ENCODE data around the gene ABCE1.

The ABCE1 gene

DNA sequence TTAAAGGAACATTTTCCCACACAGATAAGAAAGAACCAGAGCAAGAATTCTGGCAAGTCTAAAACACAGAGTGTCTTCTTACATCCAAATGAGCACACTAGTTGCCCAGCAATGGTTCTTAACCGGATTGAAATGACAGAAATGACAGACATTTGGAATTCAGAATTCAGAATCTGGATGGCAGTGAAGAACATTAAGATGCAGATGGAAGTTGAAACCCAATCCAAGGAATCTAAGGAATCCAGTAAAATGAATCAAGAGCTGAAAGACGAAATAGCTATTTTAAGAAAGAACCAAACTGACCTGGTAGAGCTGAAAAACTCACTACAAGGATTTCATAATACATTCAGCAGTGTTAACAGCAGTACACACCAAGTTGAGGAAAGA is 21.6 kb upstream of the ABCE1 start:
- WGBS (ENCODE audit: extremely low coverage, insufficient coverage, low lambda C conversion rate) = no CpG with 5 or more reads among the region's 2 CpGs
- no peak overlapping the region for H3K4ac ChIP-seq (ENCODE audit: low read depth, low read length)
- H4K5ac ChIP-seq (ENCODE audit: low read length) = no peak overlapping the region
- H3K4me3 ChIP-seq (ENCODE audit: low read length) = no peak overlapping the region
- no peak overlapping the region for H3K18ac ChIP-seq (ENCODE audit: low read length)
- H2BK5ac ChIP-seq (ENCODE audit: low read length) = no peak overlapping the region
- no peak overlapping the region for H3K56ac ChIP-seq (ENCODE audit: low read length)
- H3K4me2 ChIP-seq (ENCODE audit: low read length) = no peak overlapping the region
- H2BK15ac ChIP-seq (replicated peaks; ENCODE audit: low read depth) = no peak overlapping the region
- H3K79me1 ChIP-seq (ENCODE audit: low read length) = peaks cover 4% of the 10 kb centered on the region
- no peaks in the 10 kb centered on the region for H3K4me1 ChIP-seq (ENCODE audit: control insufficient read depth, low read depth, low read length)
- DNase-seq = no peak
- no peak overlapping the region for H2BK120ac ChIP-seq (ENCODE audit: low read depth, low read length)
- H3K79me2 ChIP-seq (ENCODE audit: control insufficient read depth, insufficient read depth, low read length) = no peaks in the 10 kb centered on the region
- H3K23ac ChIP-seq (ENCODE audit: low read length) = no peak overlapping the region
- no peak overlapping the region for H3K27ac ChIP-seq (ENCODE audit: low read depth, low read length)
- H2AK5ac ChIP-seq (ENCODE audit: low read length) = no peak overlapping the region
- H3K9ac ChIP-seq (ENCODE audit: low read length) = no peak overlapping the region
- no peaks in the 10 kb centered on the region for H3K36me3 ChIP-seq (ENCODE audit: control insufficient read depth, insufficient read depth, low read length)
- no peaks in the 10 kb centered on the region for H3K27me3 ChIP-seq (ENCODE audit: insufficient read depth, low read length, poor library complexity)
- H4K8ac ChIP-seq (ENCODE audit: low read depth, low read length) = no peak overlapping the region

DNA sequence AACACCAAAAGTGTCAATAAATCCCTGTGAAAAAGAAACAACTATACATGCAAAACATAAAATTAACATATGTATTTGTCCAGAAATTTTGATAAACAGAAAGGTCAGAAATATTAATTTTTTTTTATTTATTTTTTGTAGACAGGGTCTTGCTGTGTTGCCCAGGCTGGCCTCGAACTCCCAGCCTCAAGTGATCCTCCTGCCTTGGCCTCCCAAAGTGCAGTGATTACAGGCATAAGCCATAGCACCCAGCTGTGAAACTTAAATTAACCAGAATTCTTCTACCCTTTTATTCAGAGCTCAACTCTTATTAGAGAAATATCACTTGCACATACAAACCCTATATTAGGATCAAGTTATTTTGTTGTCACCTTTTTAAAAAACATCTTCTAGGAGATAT is 16.4 kb upstream of the ABCE1 start:
- WGBS (ENCODE audit: extremely low coverage, insufficient coverage, low lambda C conversion rate) = no CpG with 5 or more reads among the region's 1 CpG
- H3K79me1 ChIP-seq (ENCODE audit: low read length) = peaks cover under 1% of the 10 kb centered on the region

DNA sequence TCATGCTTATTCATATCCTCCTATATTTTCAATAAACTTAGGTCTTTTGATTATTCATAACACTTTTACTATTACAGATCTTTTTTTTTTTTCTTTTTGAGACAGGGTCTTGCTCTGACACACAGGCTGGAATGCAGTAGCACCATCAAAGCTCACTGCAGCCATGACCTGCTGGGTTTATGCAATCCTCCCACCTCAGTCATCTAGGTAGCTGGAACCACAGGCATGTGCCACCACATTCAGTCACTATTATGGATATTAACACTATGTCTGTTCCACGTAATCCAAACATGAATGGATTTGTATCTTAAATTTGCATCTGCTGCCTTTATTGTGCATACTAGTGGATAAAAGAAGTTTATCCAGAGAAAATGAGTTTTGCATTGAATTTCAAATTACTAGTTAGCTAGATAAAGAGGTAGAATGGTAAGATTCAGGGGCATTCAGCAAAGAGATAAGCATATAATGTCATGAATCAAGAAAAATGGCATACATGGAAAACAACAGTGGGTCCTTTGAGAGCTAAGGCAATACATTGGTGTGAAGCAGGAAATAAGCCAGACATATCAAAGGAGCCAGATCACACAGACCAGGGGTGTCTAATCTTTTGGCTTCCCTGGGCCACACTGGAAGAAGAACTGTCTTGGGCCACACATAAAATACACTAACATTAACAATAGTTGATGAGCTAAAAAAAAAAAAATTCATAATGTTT is 14.1 kb upstream of the ABCE1 start:
- no peak overlapping the region for H3K27ac ChIP-seq (ENCODE audit: low read depth, low read length)
- peaks cover 3% of the 10 kb centered on the region for H3K79me2 ChIP-seq (ENCODE audit: control insufficient read depth, insufficient read depth, low read length)

More for the DNA sequence above, 16.4 kb upstream of the ABCE1 start:
- H4K8ac ChIP-seq (ENCODE audit: low read depth, low read length) = no peak overlapping the region
- H3K27ac ChIP-seq (ENCODE audit: low read depth, low read length) = no peak overlapping the region
- H3K56ac ChIP-seq (ENCODE audit: low read length) = no peak overlapping the region
- no peak overlapping the region for H3K4me2 ChIP-seq (ENCODE audit: low read length)
- no peak overlapping the region for H3K23ac ChIP-seq (ENCODE audit: low read length)
- H4K5ac ChIP-seq (ENCODE audit: low read length) = no peak overlapping the region
- no peak overlapping the region for H3K9ac ChIP-seq (ENCODE audit: low read length)
- peaks cover under 1% of the 10 kb centered on the region for H3K79me2 ChIP-seq (ENCODE audit: control insufficient read depth, insufficient read depth, low read length)
- no peaks in the 10 kb centered on the region for H3K36me3 ChIP-seq (ENCODE audit: control insufficient read depth, insufficient read depth, low read length)
- H2BK5ac ChIP-seq (ENCODE audit: low read length) = no peak overlapping the region
- H2BK15ac ChIP-seq (replicated peaks; ENCODE audit: low read depth) = no peak overlapping the region
- H3K4me3 ChIP-seq (ENCODE audit: low read length) = no peak overlapping the region
- H2AK5ac ChIP-seq (ENCODE audit: low read length) = no peak overlapping the region
- no peak for DNase-seq
- H3K4me1 ChIP-seq (ENCODE audit: control insufficient read depth, low read depth, low read length) = no peaks in the 10 kb centered on the region
- no peaks in the 10 kb centered on the region for H3K27me3 ChIP-seq (ENCODE audit: insufficient read depth, low read length, poor library complexity)
- no peak overlapping the region for H3K4ac ChIP-seq (ENCODE audit: low read depth, low read length)
- H3K18ac ChIP-seq (ENCODE audit: low read length) = no peak overlapping the region
- H2BK120ac ChIP-seq (ENCODE audit: low read depth, low read length) = no peak overlapping the region

DNA sequence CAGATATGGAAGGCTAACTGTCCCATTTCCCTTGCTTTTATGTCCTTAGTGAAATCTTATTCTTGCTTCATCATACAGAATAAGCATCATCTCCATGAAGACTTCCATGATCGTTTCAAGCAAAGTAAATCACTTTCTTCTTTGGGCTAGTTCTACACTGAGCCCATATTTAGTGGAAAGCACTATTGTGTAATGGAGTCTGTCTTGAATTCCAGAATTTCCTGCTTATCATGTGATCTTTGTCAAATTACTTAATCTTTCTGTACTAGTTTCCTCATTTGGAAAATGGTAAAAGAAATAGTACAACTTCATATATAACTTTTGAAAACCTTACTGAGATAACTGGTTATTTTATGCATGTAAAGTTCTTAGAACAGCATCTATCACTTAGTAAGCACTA is 7.7 kb upstream of the ABCE1 start:
- Histone ChIP-seq H3K79me2 (ENCODE audit: control insufficient read depth, insufficient read depth, low read length) (peaks cover 18% of the 10 kb centered on the region), H3K27ac (ENCODE audit: low read depth, low read length) (no peak overlapping the region), H3K36me3 (ENCODE audit: control insufficient read depth, insufficient read depth, low read length) (no peaks in the 10 kb centered on the region), H2BK120ac (ENCODE audit: low read depth, low read length) (no peak overlapping the region), H3K79me1 (ENCODE audit: low read length) (peaks cover 16% of the 10 kb centered on the region), H3K56ac (ENCODE audit: low read length) (no peak overlapping the region), H4K8ac (ENCODE audit: low read depth, low read length) (no peak overlapping the region), H3K4me2 (ENCODE audit: low read length) (no peak overlapping the region), H3K4ac (ENCODE audit: low read depth, low read length) (no peak overlapping the region), H3K27me3 (ENCODE audit: insufficient read depth, low read length, poor library complexity) (no peaks in the 10 kb centered on the region), H3K23ac (ENCODE audit: low read length) (no peak overlapping the region), H4K5ac (ENCODE audit: low read length) (no peak overlapping the region), H2BK5ac (ENCODE audit: low read length) (no peak overlapping the region), H3K4me3 (ENCODE audit: low read length) (no peak overlapping the region), H2AK5ac (ENCODE audit: low read length) (no peak overlapping the region), H2BK15ac (replicated peaks; ENCODE audit: low read depth) (no peak overlapping the region), H3K18ac (ENCODE audit: low read length) (no peak overlapping the region), H3K9ac (ENCODE audit: low read length) (no peak overlapping the region), H3K4me1 (ENCODE audit: control insufficient read depth, low read depth, low read length) (no peaks in the 10 kb centered on the region)
- no CpG with 5 or more reads among the region's 1 CpG for WGBS (ENCODE audit: extremely low coverage, insufficient coverage, low lambda C conversion rate)
- DNase-seq = no peak

More for the DNA sequence above, 14.1 kb upstream of the ABCE1 start:
- Histone ChIP-seq H3K27me3 (ENCODE audit: insufficient read depth, low read length, poor library complexity) (no peaks in the 10 kb centered on the region), H2AK5ac (ENCODE audit: low read length) (no peak overlapping the region), H4K5ac (ENCODE audit: low read length) (no peak overlapping the region), H2BK120ac (ENCODE audit: low read depth, low read length) (no peak overlapping the region), H2BK15ac (replicated peaks; ENCODE audit: low read depth) (no peak overlapping the region), H3K4me2 (ENCODE audit: low read length) (no peak overlapping the region), H3K4me3 (ENCODE audit: low read length) (no peak overlapping the region), H3K79me1 (ENCODE audit: low read length) (peaks cover 3% of the 10 kb centered on the region), H3K9ac (ENCODE audit: low read length) (no peak overlapping the region), H3K23ac (ENCODE audit: low read length) (no peak overlapping the region), H3K56ac (ENCODE audit: low read length) (no peak overlapping the region), H3K18ac (ENCODE audit: low read length) (no peak overlapping the region), H3K4ac (ENCODE audit: low read depth, low read length) (no peak overlapping the region), H2BK5ac (ENCODE audit: low read length) (no peak overlapping the region), H3K36me3 (ENCODE audit: control insufficient read depth, insufficient read depth, low read length) (no peaks in the 10 kb centered on the region), H4K8ac (ENCODE audit: low read depth, low read length) (no peak overlapping the region), H3K4me1 (ENCODE audit: control insufficient read depth, low read depth, low read length) (no peaks in the 10 kb centered on the region)
- DNase-seq = peak; percentile 83
- no CpG with 5 or more reads among the region's 1 CpG for WGBS (ENCODE audit: extremely low coverage, insufficient coverage, low lambda C conversion rate)

DNA sequence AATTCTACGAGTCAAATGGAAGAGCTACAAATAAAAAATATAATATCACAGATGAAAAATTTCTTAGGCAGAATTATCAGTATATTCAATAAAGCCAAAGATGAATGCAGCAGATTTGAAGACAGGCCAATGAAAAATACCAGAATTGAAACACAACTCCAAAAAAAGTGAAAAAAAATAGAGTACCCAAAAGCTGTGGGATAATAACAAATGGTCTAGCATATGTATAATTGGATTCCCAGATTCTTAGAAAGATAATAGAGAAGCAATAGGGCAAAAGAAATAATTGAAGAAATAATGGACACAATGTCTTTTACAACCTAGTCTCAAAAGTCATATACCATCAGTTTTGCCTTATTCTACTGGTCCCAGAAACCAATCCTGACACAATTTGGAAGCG is 4.5 kb upstream of the ABCE1 start:
- Histone ChIP-seq H3K4ac (ENCODE audit: low read depth, low read length) (no peak overlapping the region), H3K27ac (ENCODE audit: low read depth, low read length) (no peak overlapping the region), H2BK5ac (ENCODE audit: low read length) (no peak overlapping the region)

DNA sequence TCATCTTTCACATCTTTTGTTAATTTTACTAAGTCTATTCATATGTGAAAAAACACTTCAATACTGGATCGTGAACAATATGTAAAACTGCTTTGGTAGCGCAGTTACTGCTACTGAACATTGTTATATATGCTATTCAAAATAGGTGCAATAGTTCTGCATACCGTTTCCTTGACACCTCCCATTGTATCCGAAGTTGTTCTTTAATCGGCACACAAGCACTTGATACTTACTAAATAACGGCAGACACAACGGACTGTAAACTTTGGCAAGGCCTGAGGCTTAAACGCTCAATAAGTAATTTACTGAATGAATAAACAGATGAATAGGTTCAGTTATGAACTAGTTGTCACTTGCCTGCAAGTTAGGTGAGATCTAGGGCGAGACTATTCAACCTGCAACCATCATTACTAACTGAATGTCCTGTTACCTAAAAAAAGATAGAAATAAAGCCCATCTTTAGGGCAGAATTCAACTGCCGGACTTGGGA is 735 bp upstream of the ABCE1 start:
- no CpG with 5 or more reads among the region's 10 CpGs for whole genome bisulfite sequencing (ENCODE audit: extremely low coverage, insufficient coverage, low lambda C conversion rate)
- peak overlapping the region; percentile 85 for H3K9ac ChIP-seq (ENCODE audit: low read length)
- DNase-seq = no peak
- no peak overlapping the region for H4K5ac ChIP-seq (ENCODE audit: low read length)
- no peak overlapping the region for H2BK120ac ChIP-seq (ENCODE audit: low read depth, low read length)
- peaks cover 12% of the 10 kb centered on the region for H3K79me1 ChIP-seq (ENCODE audit: low read length)
- H2BK5ac ChIP-seq (ENCODE audit: low read length) = no peak overlapping the region
- no peak overlapping the region for H4K8ac ChIP-seq (ENCODE audit: low read depth, low read length)
- peak overlapping the region; percentile 59 for H3K4me2 ChIP-seq (ENCODE audit: low read length)
- peak overlapping the region; percentile 85 for H3K4me3 ChIP-seq (ENCODE audit: low read length)
- H3K79me2 ChIP-seq (ENCODE audit: control insufficient read depth, insufficient read depth, low read length) = peaks cover 59% of the 10 kb centered on the region
- no peaks in the 10 kb centered on the region for H3K27me3 ChIP-seq (ENCODE audit: insufficient read depth, low read length, poor library complexity)
- H2AK5ac ChIP-seq (ENCODE audit: low read length) = no peak overlapping the region
- H3K27ac ChIP-seq (ENCODE audit: low read depth, low read length) = peak overlapping the region; percentile 69
- no peak overlapping the region for H2BK15ac ChIP-seq (replicated peaks; ENCODE audit: low read depth)
- peaks cover 4% of the 10 kb centered on the region for H3K4me1 ChIP-seq (ENCODE audit: control insufficient read depth, low read depth, low read length)
- no peak overlapping the region for H3K18ac ChIP-seq (ENCODE audit: low read length)
- H3K56ac ChIP-seq (ENCODE audit: low read length) = peak overlapping the region; percentile 89
- H3K4ac ChIP-seq (ENCODE audit: low read depth, low read length) = peak overlapping the region; percentile 61
- H3K23ac ChIP-seq (ENCODE audit: low read length) = no peak overlapping the region
- no peaks in the 10 kb centered on the region for H3K36me3 ChIP-seq (ENCODE audit: control insufficient read depth, insufficient read depth, low read length)

More for the DNA sequence above, 4.5 kb upstream of the ABCE1 start:
- H3K36me3 ChIP-seq (ENCODE audit: control insufficient read depth, insufficient read depth, low read length) = no peaks in the 10 kb centered on the region
- H3K79me2 ChIP-seq (ENCODE audit: control insufficient read depth, insufficient read depth, low read length) = peaks cover 31% of the 10 kb centered on the region
- no peaks in the 10 kb centered on the region for H3K4me1 ChIP-seq (ENCODE audit: control insufficient read depth, low read depth, low read length)
- no peak overlapping the region for H3K4me3 ChIP-seq (ENCODE audit: low read length)
- no peak overlapping the region for H4K5ac ChIP-seq (ENCODE audit: low read length)
- H3K27me3 ChIP-seq (ENCODE audit: insufficient read depth, low read length, poor library complexity) = no peaks in the 10 kb centered on the region
- H2BK120ac ChIP-seq (ENCODE audit: low read depth, low read length) = no peak overlapping the region
- peaks cover 15% of the 10 kb centered on the region for H3K79me1 ChIP-seq (ENCODE audit: low read length)
- no peak overlapping the region for H3K4me2 ChIP-seq (ENCODE audit: low read length)
- H3K9ac ChIP-seq (ENCODE audit: low read length) = no peak overlapping the region
- DNase-seq = no peak
- no peak overlapping the region for H4K8ac ChIP-seq (ENCODE audit: low read depth, low read length)
- no CpG with 5 or more reads among the region's 2 CpGs for WGBS (ENCODE audit: extremely low coverage, insufficient coverage, low lambda C conversion rate)
- no peak overlapping the region for H3K23ac ChIP-seq (ENCODE audit: low read length)
- H2BK15ac ChIP-seq (replicated peaks; ENCODE audit: low read depth) = no peak overlapping the region
- no peak overlapping the region for H3K18ac ChIP-seq (ENCODE audit: low read length)
- no peak overlapping the region for H3K56ac ChIP-seq (ENCODE audit: low read length)
- no peak overlapping the region for H2AK5ac ChIP-seq (ENCODE audit: low read length)
